Transverse colon (tissue), 4 donors: ENCODE measurements around the gene DECR2. TPM values are rescaled to one million over a fixed set of nuclear protein-coding genes. Genes with fewer than 3 reads are reported as not detected.

ENCODE experiments used
- DNase-seq: peaks from one replicate; pipeline ENCODE4 v3.0.0-alpha.2; 2019
- H3K27ac ChIP-seq, 4 donors: fragments of 200-600 bp; sonication (generic); 2 replicates each; pipeline ENCODE4 v1.5.1; 2016 to 2018; ENCODE audit warnings: inconsistent platforms in 4 of 4
- H3K27me3 ChIP-seq: fragments of 200-600 bp; sonication (generic); 2 replicates; pipeline ENCODE4 v1.5.1; 2017; ENCODE audit warnings: inconsistent platforms
- H3K36me3 ChIP-seq, 4 donors: fragments of 200-600 bp; sonication (generic); 2 replicates each; pipeline ENCODE4 v1.5.1; 2017 to 2019; ENCODE audit warnings: inconsistent platforms in 4 of 4
- H3K4me1 ChIP-seq, 4 donors: fragments of 200-600 bp; sonication (generic); 2 replicates each; pipeline ENCODE4 v1.5.1; 2017 to 2020; ENCODE audit warnings: inconsistent platforms in 4 of 4
- H3K4me3 ChIP-seq, 4 donors: fragments of 200-600 bp; sonication (generic); 1 replicate in 1 of 4; 2 replicates in 3 of 4; pipeline versions ENCODE4 v1.5.1 to v1.6.1; 2017 to 2019; ENCODE audit warnings: inconsistent platforms in 4 of 4
- H3K9me3 ChIP-seq, 2 donors: fragments of 200-600 bp; sonication (generic); 2 replicates each; pipeline ENCODE4 v1.5.1; 2017 to 2019; ENCODE audit warnings: inconsistent platforms in 2 of 2
- EP300 ChIP-seq: sonication (generic); formaldehyde crosslinking; IDR thresholded peaks from one replicate; pipeline ENCODE4 v1.6.1; 2017; ENCODE audit warnings: antibody characterized with exemption, low read depth
- POLR2A ChIP-seq: fragments of 450-650 bp; IDR thresholded peaks from one replicate; pipeline ENCODE4 v1.6.1; 2016; ENCODE audit warnings: antibody characterized with exemption, mild to moderate bottlenecking, moderate library complexity
- POLR2AphosphoS5 ChIP-seq, 3 donors: sonication (generic); formaldehyde crosslinking; IDR thresholded peaks; one replicate each; pipeline ENCODE4 v1.6.1; 2016; ENCODE audit warnings: antibody characterized with exemption in 3 of 3
- WGBS, 2 donors: methylation state at CpG; one replicate each; pipeline ENCODE4 v1.1.5; 2018; ENCODE audit warnings: low coverage in 1 of 2; 5-methylcytosine and 5-hydroxymethylcytosine counted together
- in situ Hi-C, 4 donors: fragments of 200-750 bp; cut with MboI; loops; one replicate each; pipeline versions ENCODE4 v1.15.0 to v1.15.1; 2017; ENCODE audit warnings: low sequenced_read_pairs in 3 of 4, low pct_ligation_motif_present in 1 of 4, low pct_unique_long_range_greater_than_20kb in 1 of 4
- intact Hi-C: fragments of 100-400 bp; cut with DNase I; formaldehyde crosslinking; loops from one replicate; pipeline ENCODE4 v1.15.1; 2023; ENCODE audit warnings: low total_unique reads
- total RNA-seq, 4 donors: library from RNA; depleted of rRNA; stranded (reverse); fragments of >200 nt; gene quantifications; one replicate each; pipeline ENCODE4 v1.1.0, GENCODE V29; 2016
- TF ChIP-seq, protein P1 (sequence below), 5 experiments: fragments of 200-600 bp in 3 of 5; fragments of 450-650 bp in 2 of 5; sonication (generic) in 3 of 5; IDR thresholded peaks; 1 replicate in 2 of 5; 2 replicates in 3 of 5; pipeline ENCODE4 v1.5.1; 2016 to 2017; ENCODE audit warnings: antibody characterized with exemption in 5 of 5, inconsistent platforms in 3 of 5, mild to moderate bottlenecking in 2 of 5, moderate library complexity in 1 of 5

Gene DECR2
- total RNA-seq, 4 donors from 2014 or later = 65.7 to 148 (median 108) TPM

DNA sequence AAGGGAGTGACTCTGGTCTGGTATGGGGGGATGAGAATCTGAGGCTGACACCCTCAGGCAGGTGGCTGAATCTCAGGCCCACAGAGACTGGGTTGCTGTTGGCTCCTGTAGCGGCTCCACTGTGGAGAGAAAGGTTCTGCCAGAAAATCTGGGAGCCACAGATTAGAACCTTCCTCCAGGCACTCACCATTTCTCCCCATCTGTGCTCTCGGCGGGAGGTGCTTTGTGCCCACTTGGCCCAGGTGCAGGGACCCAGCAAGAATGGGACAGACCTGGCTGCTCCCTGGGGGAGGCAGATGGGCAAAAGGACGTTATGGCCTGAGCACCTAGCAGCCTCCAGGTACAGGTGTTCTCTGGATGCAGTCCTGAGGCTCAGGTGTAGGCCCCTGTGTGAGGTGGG is 43.9 kb downstream of the DECR2 start:
- intact Hi-C loops = no loop called here
- Histone ChIP-seq H3K27me3 (no peaks in the 10 kb centered on the region), H3K36me3 (no peaks in the 10 kb centered on the region), H3K4me1 (peaks cover 0 to 6% (median under 1%) of the 10 kb centered on the region in 4 donors), H3K4me3 (no peak overlapping the region), H3K9me3 (no peaks in the 10 kb centered on the region), H3K27ac (no peak overlapping the region)
- in situ Hi-C loops = loop anchor here in 1 of 4 donors (10.0 kb wide), 1 partner anchor 49 kb away; no protein-coding TSS in a partner anchor
- WGBS, 2 donors = 87% methylated on average over 4 of the region's 4 CpGs; no CpG with 5 or more reads in 1 of the 2 donors
- no peak for DNase-seq
- no peak for TF ChIP-seq EP300
- TF ChIP-seq POLR2A = no peak
- no peak for TF ChIP-seq POLR2AphosphoS5 (IDR thresholded peaks at IDR 0.05)
- TF ChIP-seq, protein P1, sequence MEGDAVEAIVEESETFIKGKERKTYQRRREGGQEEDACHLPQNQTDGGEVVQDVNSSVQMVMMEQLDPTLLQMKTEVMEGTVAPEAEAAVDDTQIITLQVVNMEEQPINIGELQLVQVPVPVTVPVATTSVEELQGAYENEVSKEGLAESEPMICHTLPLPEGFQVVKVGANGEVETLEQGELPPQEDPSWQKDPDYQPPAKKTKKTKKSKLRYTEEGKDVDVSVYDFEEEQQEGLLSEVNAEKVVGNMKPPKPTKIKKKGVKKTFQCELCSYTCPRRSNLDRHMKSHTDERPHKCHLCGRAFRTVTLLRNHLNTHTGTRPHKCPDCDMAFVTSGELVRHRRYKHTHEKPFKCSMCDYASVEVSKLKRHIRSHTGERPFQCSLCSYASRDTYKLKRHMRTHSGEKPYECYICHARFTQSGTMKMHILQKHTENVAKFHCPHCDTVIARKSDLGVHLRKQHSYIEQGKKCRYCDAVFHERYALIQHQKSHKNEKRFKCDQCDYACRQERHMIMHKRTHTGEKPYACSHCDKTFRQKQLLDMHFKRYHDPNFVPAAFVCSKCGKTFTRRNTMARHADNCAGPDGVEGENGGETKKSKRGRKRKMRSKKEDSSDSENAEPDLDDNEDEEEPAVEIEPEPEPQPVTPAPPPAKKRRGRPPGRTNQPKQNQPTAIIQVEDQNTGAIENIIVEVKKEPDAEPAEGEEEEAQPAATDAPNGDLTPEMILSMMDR (IDR thresholded peaks at IDR 0.05) = no peak

DNA sequence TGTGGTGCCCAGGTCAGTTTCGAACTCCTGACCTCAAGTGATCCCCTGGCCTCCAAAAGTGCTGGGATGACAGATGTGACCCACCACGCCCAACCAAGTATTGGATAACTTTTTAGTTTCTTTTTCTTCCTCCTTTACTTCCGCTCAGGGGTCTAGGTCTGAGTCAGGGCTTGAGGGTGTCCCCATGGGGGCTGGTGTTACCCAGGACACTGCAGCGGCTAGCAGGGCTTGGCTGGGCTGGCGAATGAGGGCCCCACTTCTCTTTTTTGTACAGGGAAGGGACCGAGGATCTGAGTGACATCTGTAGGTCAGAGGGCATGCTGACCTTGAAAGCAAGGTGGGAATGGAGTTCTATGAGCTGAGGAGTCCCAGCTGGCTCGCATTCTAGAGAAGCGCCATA is 48.7 kb downstream of the DECR2 start:
- no peak for DNase-seq
- Histone ChIP-seq H3K27me3 (no peaks in the 10 kb centered on the region), H3K36me3 (no peaks in the 10 kb centered on the region), H3K4me1 (peaks cover 0 to 10% (median 2%) of the 10 kb centered on the region in 4 donors), H3K9me3 (no peaks in the 10 kb centered on the region), H3K27ac (no peak overlapping the region), H3K4me3 (no peak overlapping the region)
- TF ChIP-seq POLR2A = no peak
- no peak for TF ChIP-seq EP300
- TF ChIP-seq, protein P1 (IDR thresholded peaks at IDR 0.05) = no peak
- no peak for TF ChIP-seq POLR2AphosphoS5 (IDR thresholded peaks at IDR 0.05)
- WGBS, 2 donors = 70 to 82% methylated on average over 3 to 8 of the region's 8 CpGs
- in situ Hi-C loops = no loop called here
- intact Hi-C loops = no loop called here

DNA sequence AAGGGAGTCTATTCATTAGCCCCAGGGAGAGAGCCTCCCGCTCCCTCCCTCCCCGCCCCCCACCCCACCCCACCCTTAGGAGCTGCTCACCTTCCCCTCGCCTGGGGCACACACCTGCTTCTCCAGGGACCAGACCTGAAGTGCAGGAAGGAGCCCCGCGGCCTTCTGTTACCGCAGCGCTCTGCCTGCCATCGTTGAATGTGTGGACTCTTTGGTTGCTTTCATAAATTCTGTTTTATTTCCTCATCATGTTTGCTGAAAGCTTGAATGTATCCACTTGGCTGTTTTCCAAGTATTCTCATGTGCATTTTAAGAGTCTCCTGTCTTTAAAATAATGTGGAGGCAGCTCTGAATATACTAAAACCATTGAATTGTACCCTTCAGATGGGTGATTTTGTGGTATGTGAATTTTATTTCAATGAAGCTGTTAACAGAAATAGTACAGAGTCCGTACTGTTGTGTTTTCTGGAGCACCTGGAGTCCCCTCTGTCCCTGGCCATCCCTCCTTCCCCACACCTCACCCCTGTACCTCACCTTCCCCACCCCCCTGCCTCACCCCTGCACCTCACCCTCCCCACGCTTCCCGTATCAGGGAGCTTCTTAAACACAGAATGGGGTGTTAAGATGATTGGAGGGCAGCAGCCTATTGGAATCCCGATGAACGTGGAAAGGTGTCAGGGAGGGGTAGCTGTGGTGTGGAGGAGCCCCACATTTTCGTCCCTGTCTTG is 49.3 kb downstream of the DECR2 start:
- Histone ChIP-seq H3K9me3 (no peaks in the 10 kb centered on the region), H3K4me1 (peaks cover 0 to 10% (median 2%) of the 10 kb centered on the region in 4 donors), H3K27me3 (no peaks in the 10 kb centered on the region), H3K4me3 (no peak overlapping the region), H3K27ac (no peak overlapping the region), H3K36me3 (no peaks in the 10 kb centered on the region)
- TF ChIP-seq POLR2A (no peak), POLR2AphosphoS5 (IDR thresholded peaks at IDR 0.05) (no peak), EP300 (no peak)
- no peak for DNase-seq
- WGBS, 2 donors = 42 to 66% methylated on average over 3 to 12 of the region's 14 CpGs
- intact Hi-C loops = no loop called here
- in situ Hi-C loops = no loop called here

DNA sequence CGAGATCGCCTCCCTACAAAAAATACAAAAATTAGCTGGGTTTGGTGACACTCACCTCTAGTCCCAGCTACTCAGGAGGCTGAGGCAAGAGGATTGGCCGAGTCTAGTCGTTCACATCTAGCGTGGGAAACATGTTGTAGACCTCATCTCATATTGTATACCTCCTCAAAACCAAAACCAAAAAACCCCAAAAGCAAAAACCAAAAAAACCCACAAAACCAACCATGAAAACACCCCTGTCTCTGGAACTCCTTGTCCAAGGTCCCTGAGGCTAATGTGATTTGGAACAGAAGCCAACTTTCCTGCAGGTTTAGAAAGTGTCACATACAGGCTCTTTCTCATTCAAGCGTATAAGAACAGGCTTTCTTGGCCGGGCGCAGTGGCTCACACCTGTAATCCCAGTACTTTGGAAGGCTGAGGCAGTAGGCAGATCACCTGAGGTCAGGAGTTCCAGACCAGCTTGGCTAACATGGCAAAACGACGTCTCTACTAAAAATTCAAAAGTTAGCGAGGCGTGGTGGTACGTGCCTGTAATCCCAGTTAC is 52.8 kb downstream of the DECR2 start:
- in situ Hi-C loops (no loop called here), intact Hi-C loops (no loop called here)
- no peak for TF ChIP-seq POLR2AphosphoS5 (IDR thresholded peaks at IDR 0.05)
- TF ChIP-seq EP300 = no peak
- TF ChIP-seq, protein P1 (IDR thresholded peaks at IDR 0.05) = no peak
- no peak for TF ChIP-seq POLR2A
- Histone ChIP-seq H3K4me1 (peaks cover 7 to 26% (median 11%) of the 10 kb centered on the region in 4 donors), H3K9me3 (no peaks in the 10 kb centered on the region), H3K4me3 (no peak overlapping the region), H3K36me3 (no peaks in the 10 kb centered on the region), H3K27ac (no peak overlapping the region), H3K27me3 (no peaks in the 10 kb centered on the region)
- no peak for DNase-seq
- 91% methylated on average over 13 of the region's 13 CpGs for WGBS, 2 donors
